NCI-H1930 (cell line): Measurements from ENCODE around the gene TJAP1.
A peak's percentile ranks its signal among the peaks of the same experiment; 100 is the strongest.

Source experiments
- DNase-seq, 2 experiments: peaks; one replicate each; lab custom pipeline; 2025; lab: John Stamatoyannopoulos, UW

The TJAP1 gene, protein sequence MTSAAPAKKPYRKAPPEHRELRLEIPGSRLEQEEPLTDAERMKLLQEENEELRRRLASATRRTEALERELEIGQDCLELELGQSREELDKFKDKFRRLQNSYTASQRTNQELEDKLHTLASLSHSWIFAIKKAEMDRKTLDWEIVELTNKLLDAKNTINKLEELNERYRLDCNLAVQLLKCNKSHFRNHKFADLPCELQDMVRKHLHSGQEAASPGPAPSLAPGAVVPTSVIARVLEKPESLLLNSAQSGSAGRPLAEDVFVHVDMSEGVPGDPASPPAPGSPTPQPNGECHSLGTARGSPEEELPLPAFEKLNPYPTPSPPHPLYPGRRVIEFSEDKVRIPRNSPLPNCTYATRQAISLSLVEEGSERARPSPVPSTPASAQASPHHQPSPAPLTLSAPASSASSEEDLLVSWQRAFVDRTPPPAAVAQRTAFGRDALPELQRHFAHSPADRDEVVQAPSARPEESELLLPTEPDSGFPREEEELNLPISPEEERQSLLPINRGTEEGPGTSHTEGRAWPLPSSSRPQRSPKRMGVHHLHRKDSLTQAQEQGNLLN

DNA sequence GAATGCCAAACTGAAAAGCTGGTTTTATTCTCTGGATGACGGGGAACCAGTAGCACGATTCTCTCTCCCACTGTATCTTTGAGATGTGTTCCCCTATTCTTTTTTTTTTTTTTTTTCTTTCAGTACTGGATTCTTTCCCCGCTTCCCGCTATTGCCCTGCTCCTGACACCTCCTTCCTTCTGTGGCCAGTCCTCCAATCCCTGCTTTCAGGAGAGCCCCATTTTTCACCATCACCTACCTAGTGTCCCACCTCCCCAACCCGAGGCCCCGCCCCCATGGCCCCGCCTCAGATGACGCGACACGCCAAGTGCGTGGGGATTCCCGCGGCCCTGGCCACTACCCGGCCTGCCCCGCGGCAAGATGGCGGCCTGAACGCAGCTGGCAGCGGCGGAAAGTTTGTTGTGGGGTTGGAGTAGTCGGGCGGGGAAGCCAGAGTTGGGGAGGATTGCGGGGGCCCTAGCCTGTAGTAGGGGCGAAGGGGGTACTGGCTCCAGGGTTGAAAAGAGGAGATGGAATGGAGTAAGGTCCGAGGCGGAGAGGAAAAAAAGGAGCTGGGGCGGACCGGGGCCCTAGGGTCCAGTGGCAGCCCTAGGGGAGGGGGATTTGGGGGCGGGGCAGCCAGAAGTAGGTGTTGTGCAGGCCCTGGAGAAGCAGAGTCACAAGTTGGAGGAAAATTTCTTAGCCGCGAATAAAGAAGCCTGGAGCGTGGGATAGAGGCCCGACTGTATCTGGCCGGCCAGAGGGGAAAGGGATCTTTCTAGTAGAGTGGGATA is at the start of gene TJAP1:
TJAP1 (plus strand) TSS at position 336 of the 773 bp plus-strand sequence. CDS start 21,432 bp downstream, outside the sequence.
- DNase-seq, result peak; percentile 76 to 84

DNA sequence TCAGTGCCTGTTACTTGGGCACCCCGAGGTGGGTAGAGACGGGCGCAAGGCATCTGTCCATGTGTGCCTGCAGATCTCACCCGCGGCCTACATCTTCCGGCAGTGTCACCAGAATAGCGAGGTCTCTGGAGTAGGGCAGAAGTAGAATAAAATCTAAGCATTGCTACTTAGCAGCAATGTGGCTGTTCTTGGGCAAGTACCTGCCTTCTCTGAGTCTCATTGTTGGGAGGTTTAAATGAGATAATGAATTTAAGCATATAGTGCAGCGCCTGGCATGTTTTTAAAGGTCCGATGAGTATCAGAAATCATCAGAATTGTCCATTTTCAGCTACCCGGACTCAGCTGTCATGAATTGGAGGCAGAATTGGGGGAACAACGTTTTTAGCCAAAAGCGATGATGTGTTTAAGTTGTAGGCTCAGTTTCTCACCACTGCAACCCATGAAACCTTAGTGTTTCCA is 49.2 kb upstream of the TJAP1 start:
- DNase-seq, result no peak

DNA sequence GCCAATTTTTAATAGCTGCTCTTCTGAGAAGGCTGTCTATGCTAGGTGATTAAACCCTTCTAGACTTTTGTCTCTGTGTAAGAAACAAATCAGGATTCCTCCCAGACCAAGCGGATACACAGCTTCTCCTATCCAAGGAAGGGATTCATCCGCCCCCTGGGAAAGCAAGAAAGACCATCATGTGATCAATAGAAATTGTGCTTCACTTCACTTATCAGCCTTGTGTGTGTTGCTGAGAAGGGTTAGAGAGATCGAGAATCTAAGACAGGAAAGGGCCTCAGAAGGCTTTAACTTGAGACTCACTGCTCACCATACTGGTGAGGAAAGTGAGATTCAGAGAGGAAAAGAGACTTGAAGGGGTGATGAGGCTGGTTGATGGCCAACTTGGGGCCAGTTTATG is 48.5 kb upstream of the TJAP1 start:
- no peak for DNase-seq

DNA sequence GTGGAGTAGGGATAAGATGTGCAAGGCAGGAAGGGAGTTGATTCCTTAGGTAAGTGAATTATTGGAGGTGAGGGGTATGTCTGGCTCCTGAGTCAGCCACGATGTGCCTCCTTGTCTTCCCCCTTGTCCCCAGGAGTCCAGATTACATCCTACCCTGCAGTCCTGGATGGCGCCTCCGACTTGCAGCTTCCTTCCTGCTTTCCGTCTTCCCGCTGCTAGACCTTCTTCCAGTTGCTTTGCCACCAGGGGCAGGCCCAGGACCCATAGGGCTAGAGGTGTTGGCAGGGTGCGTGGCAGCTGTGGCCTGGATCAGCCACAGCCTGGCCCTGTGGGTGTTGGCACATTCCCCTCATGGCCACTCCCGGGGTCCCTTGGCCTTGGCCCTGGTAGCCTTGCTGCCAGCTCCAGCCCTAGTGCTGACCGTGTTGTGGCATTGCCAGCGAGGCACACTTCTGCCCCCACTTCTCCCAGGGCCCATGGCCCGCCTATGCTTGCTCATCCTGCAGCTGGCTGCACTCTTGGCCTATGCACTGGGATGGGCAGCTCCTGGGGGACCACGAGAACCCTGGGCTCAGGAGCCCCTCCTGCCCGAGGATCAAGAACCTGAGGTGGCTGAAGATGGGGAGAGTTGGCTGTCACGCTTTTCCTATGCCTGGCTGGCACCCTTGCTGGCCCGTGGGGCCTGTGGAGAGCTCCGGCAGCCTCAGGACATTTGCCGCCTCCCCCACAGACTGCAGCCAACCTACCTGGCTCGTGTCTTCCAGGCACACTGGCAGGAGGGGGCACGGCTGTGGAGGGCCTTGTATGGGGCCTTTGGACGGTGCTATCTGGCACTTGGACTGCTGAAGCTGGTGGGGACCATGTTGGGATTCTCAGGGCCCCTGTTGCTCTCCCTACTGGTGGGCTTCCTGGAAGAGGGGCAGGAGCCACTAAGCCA is 45.1 kb upstream of the TJAP1 start:
- no peak for DNase-seq

DNA sequence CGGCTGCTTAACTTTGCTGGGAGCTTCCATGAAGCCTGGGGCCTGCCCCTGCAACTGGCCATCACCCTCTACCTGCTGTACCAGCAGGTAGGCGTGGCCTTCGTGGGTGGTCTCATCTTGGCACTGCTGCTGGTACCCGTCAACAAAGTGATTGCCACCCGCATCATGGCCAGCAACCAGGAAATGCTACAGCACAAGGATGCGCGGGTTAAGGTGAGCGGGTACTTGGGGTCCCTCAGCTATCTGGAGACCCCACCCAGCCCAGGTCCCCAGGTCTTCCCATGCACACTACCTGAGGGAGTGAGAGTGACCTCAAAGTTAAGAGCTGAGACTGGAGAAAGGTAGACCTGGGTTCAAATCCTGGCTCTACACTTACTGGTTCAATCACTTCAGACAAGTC is 44.2 kb upstream of the TJAP1 start:
- DNase-seq, result no peak

DNA sequence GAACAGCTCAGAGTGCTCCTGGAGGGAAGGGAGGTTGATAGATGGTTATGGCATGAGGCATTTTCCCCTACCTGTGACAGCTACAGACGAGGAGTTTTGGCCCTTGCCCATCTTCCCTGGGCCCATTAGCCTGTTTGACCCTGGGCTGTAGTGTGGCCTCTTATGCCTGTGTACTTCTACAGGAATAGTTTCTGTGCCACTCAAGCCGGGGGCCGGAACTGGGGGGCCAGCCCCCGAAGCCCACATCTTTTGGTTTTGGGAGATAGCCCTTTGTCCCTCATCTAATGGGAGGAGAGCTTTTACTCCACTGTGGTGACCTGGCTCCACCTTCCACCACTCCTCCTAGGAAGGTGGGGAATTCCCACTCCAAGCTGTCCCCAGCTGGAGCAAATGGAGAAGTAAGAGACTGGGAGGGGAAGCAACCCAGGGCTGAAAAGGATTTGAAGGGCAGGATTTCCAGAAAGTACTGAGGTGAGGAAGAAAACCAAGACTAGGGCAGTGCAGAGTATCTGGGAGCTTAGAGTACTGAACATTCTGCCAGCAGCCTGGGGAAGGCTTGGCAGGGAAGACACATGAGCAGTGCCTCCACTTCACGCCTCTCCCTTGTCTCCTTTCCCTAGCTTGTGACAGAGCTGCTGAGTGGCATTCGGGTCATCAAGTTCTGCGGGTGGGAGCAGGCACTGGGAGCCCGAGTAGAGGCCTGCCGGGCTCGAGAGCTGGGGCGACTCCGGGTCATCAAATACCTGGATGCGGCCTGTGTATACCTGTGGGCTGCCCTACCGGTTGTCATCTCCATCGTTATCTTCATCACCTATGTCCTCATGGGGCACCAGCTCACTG is 43.1 kb upstream of the TJAP1 start:
- DNase-seq, result no peak

DNA sequence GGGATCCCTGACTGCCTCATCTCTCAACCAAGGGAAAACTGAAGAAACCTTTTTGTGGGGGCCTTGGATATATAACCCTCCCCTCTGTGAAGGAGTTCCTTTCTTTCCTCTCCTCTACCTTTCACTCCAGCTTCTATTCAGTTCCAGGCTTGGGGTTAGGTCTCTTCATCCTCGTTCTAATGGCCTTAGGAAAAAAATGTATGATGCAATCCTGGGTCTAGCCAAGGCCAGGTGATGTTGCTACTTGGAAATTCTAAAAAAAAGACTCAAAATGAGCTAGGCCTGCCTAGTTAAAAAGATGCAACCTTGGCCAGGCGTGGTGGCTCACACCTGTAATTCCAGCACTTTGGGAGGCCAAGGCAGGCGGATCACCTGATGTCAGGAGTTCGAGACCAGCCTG is 42.4 kb upstream of the TJAP1 start:
- no peak for DNase-seq

DNA sequence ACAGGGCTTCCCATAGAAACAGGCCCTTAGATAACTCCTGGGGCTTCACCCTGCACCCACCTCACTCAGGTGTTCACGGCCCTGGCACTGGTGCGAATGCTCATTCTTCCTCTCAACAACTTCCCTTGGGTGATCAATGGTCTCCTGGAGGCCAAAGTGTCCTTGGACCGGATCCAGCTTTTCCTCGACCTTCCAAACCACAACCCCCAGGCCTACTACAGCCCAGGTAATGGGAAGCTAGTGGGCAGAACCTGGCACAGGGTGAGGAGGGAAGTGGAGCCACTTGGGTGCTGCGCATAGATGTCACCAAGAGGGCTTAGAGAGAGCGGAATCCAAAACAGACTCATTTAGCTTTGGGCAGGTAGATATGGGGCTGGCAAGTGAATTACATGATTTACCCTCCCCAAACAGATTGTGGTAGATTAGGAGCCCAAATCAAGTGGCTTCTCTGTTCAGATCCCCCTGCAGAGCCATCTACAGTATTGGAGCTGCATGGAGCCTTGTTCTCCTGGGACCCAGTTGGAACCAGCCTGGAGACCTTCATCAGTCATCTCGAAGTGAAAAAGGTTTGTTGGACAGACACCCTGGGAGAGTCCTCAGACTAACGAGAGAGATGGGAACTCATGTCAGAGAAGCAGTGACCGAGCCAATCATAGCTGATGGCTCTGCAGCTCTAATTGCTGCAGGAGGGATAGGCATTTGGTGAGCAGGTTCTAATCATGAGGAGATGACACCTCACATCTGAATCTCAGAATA is 41.5 kb upstream of the TJAP1 start:
- no peak for DNase-seq

DNA sequence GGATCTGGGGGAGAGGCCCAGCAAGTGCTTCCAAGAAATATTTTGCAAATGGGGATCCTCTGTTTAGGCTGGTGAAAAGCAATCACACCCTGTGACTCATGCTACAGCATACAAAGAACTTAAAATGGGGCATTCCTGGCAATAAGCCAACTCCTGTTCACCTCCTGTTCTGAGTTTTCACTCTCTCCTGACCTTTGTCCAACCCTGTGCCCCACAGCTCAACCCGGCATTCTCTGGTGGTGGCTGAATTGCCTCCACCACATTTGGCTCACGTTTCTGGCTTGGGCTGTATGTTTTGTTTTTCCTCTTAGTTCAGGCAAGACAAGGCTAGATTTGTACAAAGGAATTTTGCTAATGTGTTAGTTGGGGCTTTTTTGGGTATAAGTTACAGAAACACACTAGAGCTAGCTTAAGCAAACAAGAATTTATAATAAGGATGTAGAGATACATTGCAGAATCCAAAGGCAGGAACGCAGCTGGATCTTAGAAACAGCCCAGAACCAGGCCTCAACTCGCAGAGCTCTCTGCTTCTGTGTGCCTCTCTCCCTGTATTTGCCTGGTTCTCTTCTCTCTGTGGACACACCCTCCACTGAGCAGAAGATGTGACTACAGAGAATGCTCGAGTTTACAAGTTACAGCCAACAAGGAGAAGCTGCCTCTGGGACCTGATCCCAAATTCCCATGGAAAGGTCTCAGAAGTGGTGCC is 40.6 kb upstream of the TJAP1 start:
- DNase-seq, result no peak

DNA sequence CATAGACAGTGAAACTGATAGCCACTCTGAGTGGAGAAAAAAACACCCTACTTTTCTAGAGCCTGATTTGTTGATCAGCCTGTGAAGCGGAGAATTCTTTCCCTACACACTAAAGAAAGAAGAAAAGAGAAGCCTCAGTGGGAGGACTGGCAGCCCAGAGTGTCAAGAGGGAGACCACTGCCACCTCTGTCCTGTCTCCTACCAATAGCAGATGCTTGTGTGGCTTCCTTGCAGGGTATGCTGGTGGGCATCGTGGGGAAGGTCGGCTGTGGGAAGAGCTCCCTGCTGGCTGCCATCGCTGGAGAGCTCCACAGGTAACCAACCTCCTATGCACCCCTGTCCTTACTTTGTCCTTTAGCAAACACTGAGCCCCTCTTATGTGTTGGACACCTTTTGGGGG is 39.7 kb upstream of the TJAP1 start:
- DNase-seq, result no peak

DNA sequence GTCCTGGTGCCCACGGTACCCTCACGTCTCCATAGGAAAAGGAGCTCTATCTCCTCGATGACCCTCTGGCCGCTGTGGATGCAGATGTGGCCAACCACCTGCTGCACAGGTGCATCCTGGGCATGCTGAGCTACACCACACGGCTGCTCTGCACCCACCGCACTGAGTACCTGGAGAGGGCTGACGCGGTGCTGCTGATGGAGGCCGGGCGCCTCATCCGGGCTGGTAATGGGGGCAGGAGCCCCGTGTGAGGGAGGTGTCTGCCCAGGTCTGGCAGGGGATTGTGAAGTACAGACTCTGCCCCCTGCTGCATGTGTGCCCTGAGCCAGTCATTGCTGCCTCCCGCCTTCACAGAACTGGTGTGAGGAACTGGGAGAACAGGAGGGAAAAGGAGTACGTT is 34.4 kb upstream of the TJAP1 start:
- no peak for DNase-seq

DNA sequence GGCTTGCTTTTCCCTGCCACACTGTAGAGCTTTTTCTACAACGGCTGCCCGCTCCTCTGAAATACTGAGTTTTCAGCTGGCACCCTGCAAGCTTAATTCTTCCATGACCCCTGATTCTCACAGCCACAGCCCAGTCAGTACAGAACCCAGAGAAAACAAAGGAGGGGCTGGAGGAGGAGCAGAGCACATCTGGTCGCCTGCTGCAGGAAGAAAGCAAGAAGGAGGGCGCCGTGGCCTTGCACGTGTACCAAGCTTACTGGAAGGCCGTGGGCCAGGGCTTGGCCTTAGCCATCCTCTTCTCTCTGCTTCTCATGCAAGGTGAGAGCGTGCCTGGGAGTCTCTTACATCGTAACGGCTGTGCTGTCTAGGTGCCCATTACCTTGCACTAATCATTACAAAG is 33.3 kb upstream of the TJAP1 start:
- DNase-seq, result no peak

DNA sequence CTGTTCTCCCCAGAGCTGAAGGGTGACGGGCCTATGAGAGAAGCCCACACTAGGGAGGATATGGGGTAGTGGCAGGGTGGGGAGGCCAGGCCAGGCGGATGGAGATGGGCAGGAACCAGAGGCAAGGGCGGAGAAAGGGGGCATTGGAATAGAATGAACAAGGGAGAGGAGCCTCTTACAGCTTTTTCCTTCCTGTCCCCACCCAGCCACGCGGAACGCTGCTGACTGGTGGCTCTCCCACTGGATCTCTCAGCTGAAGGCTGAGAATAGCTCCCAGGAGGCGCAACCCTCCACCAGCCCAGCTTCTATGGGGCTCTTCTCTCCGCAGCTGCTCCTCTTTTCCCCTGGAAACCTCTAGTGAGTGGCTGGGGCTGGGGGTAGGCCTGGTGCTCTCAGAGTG is 32.8 kb upstream of the TJAP1 start:
- no peak for DNase-seq

DNA sequence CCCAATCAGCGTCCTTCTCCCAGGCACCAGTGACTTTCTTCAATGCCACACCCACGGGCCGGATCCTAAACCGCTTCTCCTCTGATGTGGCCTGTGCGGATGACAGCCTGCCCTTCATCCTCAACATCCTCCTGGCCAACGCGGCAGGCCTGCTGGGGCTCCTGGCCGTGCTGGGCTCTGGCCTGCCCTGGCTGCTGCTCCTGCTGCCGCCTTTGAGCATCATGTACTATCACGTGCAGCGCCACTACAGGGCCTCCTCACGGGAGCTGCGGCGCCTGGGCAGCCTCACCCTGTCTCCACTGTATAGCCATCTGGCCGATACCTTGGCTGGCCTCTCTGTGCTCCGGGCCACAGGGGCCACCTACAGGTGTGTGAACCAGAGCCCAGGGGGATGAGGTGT is 31.8 kb upstream of the TJAP1 start:
- no peak for DNase-seq

DNA sequence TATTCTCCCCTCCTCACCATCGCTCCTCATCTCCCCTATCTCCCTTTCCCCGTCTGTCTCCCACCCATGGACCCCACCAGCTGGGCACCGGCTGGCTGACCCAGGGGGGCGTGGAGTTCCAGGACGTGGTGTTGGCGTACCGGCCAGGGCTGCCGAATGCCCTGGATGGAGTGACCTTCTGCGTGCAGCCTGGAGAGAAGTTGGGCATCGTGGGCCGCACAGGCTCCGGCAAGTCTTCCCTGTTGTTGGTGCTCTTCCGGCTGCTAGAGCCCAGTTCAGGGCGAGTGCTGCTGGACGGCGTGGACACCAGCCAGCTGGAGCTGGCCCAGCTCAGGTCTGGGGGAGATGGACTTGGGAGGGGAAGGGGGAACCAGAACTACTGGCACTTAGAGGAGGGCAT is 29.8 kb upstream of the TJAP1 start:
- DNase-seq, result no peak

DNA sequence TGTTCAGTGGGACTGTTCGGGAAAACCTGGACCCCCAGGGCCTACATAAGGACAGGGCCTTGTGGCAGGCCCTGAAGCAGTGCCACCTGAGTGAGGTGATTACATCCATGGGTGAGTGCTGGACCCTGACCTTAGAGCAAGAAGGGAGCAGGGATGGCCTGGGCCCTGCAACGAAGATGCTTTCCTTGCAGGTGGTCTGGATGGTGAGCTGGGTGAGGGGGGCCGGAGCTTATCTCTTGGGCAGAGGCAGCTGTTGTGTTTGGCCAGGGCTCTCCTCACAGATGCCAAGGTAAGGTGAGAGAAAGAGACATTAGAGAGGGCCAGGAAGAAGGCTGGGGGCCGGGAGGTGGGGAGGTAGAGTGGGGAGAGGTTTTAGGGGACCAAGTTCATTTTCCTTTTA is 28.5 kb upstream of the TJAP1 start:
- no peak for DNase-seq

DNA sequence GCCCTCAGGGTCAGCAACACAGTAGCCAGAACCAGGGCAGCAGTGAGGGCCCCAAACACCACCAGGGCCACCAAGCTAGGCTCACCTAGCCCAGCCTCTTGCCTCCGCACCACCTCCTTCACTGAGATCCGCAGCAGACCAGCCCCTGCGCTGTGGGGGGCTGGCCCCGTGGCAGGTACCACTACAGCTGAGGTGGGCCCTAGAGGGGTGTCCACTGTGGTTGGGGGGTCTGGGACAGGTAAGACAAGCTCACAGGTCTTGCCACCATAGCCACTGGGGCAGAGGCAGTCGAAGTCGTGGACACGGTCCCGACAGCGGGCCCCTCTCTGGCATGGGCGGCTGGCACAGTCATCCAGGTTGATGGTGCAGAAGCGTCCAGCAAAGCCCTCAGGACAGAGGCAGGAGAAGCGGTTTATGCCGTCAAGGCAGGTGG is 26.7 kb upstream of the TJAP1 start:
- no peak for DNase-seq

DNA sequence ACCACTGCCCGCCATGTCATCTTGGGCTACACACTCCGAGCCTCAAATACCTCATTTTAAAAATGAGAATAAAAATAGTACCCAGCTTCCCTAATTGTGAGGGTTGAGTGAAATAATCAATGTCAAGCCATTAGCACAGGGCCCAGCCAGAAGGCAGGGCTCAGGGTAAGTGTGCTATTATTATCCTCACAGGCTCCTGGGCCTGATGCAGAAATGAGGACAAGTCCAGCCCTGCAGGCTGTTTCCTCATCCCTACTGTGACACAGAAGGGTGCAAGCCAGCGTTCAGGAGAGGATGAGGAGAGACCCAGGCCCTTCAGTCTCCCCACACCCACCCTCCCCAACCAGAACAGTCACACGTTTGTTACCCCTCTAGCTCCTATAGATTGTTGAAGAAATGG is 26.0 kb upstream of the TJAP1 start:
- DNase-seq, result no peak

DNA sequence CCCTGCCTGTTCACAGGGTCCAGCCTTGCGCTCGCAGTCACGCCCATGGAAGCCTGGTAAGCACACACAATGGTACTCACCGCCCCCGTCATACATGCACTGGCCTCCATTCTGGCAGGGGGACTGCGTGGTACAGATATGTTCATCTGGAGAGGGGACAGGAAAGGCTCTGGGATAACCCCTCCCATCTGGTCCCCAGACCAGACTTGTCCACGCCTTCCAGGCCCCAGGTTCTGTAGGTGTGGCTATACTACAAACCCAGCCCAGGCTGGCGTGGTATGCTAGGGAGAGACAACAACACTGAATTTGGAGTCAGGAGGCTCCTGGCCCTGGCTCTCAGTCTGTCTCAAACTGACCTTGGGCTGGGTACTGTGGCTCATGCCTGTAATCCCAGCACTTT is 25.4 kb upstream of the TJAP1 start:
- no peak for DNase-seq

DNA sequence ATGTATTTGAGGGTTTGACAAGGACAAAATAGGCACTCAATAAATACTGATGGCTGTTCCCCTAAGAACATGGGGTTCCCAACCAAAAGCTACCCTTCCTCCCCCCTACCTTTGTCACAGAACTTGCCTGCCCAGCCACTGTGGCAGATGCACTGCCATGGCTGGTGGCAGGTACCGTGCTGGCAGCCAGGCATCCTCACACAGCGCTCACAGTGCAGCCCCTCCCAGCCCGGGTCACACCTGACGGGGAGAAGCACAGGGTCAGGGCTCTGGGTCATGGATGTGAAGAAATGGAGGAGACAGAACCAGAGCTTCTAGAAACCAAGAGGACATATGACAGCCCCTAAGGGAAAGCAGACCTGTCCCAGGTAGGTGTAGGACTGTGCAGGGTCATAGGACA is 24.5 kb upstream of the TJAP1 start:
- no peak for DNase-seq
